HL-60/S4 treated with retinoic acid at 250 ng/mL for 4 days and 3 days (cell line): Measurements from ENCODE around the gene GABRE.
"Not testable (repeated sequence)": the region's sequence is repeated elsewhere in the genome, so short reads cannot be mapped to it uniquely, and the experiment has no call there.

Experiments
- in situ Hi-C: fragments of 300-500 bp; cut with MboI; formaldehyde crosslinking; loops from 2 replicates; pipeline ENCODE4 v1.7.0; 2022; ENCODE audit warnings: low sequenced_read_pairs

GABRE gene

DNA sequence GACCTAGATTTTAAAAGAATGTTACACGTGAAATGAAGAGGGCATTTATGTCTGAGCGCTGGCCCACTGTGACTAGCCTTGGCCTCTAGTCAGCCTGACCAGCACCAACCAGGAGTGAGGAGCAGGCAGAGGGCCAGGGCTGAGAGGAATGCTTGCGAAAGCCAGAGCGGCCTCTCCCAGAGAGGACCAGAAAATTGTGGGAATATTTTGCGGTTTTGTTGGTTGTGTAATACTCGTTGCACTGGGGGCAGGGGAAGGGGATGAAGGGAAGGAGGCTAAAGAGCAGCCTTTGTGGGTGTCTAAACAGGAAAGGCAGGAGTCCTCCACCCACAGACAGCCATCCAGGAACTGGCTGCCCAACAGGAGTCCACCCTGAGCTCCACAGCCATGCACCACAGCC, 3.8 kb downstream of the GABRE start:
- in situ Hi-C loops: no loop called here

DNA sequence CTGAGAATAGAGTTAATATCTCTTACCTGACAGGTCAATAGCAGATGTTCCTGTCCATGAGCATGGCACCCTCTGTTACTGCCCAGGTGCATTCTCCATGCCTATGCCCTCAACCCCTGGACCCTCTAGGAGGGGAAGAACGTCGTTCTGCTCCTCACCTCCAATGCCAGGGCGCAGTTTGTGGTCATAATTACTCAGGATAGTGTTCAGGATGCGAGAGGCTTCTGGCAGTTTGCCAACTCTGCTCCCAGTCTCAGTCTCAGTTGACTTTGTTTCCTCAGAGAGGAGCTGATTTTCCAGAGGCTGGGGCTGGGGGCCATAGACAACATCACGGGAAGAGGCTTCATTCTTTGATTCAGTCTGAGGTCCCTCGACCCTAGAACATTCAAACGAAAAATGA, 4.4 kb downstream of the GABRE start:
- in situ Hi-C loops: no loop called here

DNA sequence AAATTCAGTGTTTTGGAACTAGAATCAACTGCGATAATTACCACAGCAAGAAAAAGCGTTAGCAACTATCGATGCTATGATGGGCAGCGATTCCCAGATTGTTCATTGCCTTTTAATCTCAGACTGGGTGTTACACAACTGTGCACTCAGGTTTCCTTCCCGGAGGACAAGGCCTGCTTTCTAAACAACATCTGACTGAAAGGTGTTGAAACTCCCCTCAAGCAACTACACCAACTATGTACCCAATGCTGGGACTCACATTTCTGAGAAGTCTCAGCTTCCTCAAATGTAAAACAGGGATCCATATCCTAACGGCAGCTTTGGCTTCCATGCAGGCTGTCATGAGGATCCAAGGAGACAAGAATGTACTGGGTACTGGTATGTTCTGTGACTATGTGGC, 8.2 kb downstream of the GABRE start:
- in situ Hi-C loops: no loop called here

GRCh38 chrX:151962034-151962433, 12.4 kb downstream of the GABRE start:
- in situ Hi-C loops: no loop called here

DNA sequence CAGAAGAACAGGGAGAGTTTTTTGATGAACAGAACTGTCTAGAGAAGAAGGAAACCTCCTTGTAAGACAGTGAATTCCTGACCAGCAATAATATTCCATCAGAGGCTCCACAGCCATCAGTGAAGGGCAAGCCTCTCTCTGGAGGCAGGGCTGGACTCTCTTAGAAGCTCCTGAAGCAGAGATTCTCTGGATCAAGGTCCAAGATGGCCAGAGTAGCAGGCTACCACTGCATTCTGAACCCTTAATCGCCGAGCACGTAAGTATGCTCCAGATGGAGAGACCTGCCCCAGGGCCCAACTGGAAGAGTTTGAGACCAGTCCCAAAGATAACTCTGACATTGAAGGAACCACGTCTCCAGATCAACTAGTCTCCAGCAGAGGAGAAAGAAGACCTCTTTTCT, 16.4 kb downstream of the GABRE start:
- in situ Hi-C loops: no loop called here

- in situ Hi-C loops: no loop called here
Observed at GRCh38 chrX:151954730-151955129, 19.7 kb downstream of the GABRE start.

- in situ Hi-C loops: no loop called here
Observed at GRCh38 chrX:151938172-151938571, 36.3 kb downstream of the GABRE start.

DNA sequence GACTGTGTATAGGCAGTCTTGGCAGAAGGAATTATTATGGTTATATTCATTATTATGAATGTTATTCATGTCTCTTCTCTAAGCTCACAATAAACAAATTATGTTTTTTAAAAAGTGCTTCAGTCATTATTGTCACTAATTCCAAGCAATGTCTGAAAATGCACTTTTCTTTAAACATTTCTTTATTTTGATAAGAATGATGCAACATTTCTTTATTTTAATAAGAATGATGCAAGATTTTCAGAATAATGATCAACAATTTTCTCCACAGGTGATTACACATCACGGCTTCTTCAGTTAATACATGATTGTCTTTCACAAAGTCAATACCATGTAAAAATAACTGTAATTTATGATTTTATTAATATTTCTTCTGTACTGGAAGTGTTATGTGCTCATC, 39.1 kb downstream of the GABRE start:
- in situ Hi-C loops: no loop called here

DNA sequence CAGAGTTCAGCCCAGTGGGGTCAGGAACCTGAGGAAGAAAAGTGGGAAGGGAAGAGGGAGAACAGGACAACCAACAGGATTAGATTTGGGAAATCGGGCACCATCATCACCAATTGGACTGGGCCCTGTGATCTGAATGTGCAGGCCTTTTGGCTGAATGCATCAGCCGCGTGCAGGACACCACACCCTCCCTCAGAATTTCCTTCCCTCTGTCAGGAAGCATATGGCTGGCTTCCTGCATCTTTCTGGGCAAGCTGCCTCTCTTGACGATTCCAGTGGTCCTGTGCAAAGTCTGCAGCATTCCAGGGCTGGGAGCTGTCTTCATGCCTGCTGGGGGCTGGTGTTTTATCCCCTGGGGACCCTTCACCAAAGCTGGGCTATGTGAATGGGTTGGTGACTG, 45.4 kb downstream of the GABRE start:
- in situ Hi-C loops: no loop called here

DNA sequence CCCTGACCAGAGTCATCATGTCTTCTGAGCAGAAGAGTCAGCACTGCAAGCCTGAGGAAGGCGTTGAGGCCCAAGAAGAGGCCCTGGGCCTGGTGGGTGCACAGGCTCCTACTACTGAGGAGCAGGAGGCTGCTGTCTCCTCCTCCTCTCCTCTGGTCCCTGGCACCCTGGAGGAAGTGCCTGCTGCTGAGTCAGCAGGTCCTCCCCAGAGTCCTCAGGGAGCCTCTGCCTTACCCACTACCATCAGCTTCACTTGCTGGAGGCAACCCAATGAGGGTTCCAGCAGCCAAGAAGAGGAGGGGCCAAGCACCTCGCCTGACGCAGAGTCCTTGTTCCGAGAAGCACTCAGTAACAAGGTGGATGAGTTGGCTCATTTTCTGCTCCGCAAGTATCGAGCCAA, 50.8 kb downstream of the GABRE start:
- in situ Hi-C loops: no loop called here

DNA sequence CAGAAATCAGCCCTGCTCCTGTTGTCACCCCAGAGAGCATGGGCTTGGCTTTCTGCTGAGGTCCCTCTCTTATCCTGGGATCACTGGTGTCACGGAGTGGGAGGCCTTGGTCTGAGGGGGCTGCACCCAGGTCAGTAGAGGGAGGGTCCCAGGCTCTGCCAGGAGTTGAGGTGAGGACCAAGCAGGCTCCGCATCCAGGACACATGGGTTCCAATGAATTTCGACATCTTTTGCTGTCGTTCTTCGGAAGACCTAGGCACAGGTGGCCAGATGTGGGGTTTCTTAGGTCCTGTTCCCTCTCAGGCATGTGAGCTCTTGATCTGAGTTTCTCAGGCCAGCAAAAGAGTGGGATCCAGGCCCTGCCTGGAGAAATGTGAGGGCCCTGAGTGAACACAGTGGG, 51.8 kb downstream of the GABRE start:
- in situ Hi-C loops: no loop called here

DNA sequence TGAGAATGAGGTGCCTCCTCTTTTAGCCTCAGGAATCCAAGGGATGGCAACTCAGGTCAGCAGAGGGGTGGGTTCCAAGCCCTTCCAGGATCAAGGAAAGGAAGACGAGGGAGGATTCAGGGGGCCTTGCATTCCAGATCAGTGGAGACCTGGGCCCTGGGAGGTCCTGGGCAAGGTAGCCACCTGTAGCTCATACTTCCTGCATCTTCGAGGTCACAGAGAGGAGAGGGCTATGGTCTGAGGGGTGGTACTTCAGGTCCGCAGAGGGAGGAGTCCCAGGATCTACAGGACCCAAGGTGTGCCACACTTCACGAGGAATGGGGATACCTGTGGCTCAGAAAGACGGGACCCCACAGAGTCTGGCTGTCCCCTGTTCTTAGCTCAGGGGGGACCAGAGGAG, 52.6 kb downstream of the GABRE start:
- in situ Hi-C loops: no loop called here

DNA sequence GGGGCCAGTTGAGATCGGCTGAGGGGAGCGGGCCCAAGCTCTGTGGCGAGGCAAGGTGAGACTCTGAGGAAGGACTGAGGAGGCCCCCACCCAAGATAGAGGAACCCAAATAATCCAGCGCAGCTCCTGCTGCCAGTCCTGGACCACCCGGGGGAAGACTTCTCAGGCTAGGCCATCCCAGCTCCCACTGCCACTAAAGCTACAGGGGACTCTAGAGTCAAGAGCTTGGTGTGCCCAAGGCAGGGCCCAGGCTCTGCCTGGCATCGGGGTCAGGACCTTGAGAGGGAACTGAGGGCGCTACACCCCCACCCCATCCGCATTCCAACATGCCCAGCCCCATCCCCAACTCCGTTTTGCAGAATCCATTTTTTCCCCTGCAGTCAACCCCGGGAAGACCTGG, 53.2 kb downstream of the GABRE start:
- in situ Hi-C loops: no loop called here

DNA sequence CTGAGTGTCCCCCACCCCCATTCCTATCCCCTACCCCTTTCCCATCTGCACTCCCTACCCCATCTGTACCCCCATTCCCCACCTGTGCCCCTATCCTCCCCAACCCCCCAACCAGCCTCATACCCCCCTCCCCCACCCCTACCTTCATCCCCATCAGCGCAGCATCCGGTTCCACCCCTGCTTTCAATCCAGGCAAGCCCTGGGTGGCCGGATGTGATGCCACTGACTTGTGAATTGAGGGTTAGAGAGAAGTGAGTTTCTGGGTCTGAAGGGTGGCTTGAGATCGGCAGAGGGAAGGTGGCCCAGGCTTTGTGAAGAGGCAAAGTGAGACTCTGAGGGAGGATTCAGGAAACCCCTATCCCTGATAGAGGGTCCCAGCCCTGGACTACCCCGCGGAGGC, 53.9 kb downstream of the GABRE start:
- in situ Hi-C loops: no loop called here

- in situ Hi-C loops: no loop called here
Observed at GRCh38 chrX:151920101-151920500, 54.4 kb downstream of the GABRE start.

- in situ Hi-C loops: no loop called here
Observed at GRCh38 chrX:151919610-151920009, 54.9 kb downstream of the GABRE start.

- in situ Hi-C loops: not testable (repeated sequence)
Observed at GRCh38 chrX:151918736-151919135, 55.7 kb downstream of the GABRE start.

- in situ Hi-C loops: no loop called here
Observed at GRCh38 chrX:151912780-151913179, 61.7 kb downstream of the GABRE start, which contains the start of gene MAGEA4. Gene MAGEA4, plus strand, starts transcription at chrX:151912889. Its CDS starts 10,776 bp downstream, at chrX:151923665.

GRCh38 chrX:151912221-151912620, 62.3 kb downstream of the GABRE start:
- in situ Hi-C loops: no loop called here

DNA sequence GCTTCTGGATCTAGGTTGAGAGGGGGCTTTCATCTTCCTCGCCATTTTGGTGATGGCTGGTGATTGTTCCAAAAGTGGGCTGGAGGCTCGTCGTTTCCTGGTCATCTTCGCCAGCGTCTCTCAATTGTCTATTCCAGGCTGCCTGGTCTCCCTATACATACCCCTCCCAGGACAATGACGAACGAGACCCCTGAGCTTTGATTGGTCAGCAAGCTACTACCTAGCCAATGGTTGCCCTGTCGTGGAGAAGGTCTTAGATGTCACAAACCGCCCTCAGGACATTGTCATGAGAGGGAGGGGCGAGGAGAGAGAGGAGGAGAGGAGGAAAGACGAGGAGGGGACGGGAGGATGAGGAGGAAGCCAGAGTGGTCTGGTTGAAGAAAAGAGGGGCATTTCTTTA, 69.5 kb downstream of the GABRE start:
- in situ Hi-C loops: no loop called here
